GM20431 (cell line): Measurements from ENCODE around the gene LARGE2.
"Not testable (repeated sequence)": the region's sequence is repeated elsewhere in the genome, so short reads cannot be mapped to it uniquely, and the experiment has no call there.

Experiments
- in situ Hi-C: fragments of 300-500 bp; cut with MseI, MboI; formaldehyde crosslinking; loops from one replicate; pipeline ENCODE4 v1.15.0; 2020; ENCODE audit warnings: low sequenced_read_pairs; ENCODE audit not compliant: unreplicated experiment

LARGE2 gene

DNA sequence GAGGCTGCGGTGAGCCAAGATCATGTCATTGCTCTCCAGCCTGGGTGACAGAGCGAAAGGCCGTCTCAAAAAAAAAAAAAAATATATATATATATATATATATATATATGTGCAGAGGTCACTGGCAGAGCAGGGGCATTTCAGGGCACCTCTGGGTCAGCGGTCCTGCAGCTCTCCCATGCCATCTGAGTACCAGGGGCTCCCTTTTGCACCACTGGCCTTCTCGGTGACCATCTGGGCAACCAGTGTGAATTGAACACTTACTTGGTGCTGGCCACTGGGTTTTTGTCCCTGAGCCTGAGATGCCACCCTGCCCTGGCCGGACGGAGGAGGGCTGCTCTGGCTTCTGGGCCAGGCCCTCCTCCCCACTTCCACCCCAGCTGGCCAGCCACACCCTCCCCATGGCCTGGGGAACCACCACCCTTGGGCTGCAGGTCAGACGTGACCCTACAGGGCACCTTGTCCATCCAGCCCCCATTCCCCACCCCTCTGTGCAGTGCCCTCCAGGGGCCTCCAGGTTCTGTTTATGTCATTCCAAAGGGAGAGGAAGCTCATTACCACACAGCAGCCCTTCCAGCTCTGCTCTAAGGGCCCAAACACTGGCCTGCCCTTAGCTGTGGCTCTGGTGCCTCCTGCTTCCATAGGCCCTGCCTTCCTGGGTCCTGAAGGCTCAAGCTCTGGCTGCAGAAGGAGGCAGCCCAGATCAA lies 26.8 kb upstream of the LARGE2 start:
- in situ Hi-C loops = no loop called here

DNA sequence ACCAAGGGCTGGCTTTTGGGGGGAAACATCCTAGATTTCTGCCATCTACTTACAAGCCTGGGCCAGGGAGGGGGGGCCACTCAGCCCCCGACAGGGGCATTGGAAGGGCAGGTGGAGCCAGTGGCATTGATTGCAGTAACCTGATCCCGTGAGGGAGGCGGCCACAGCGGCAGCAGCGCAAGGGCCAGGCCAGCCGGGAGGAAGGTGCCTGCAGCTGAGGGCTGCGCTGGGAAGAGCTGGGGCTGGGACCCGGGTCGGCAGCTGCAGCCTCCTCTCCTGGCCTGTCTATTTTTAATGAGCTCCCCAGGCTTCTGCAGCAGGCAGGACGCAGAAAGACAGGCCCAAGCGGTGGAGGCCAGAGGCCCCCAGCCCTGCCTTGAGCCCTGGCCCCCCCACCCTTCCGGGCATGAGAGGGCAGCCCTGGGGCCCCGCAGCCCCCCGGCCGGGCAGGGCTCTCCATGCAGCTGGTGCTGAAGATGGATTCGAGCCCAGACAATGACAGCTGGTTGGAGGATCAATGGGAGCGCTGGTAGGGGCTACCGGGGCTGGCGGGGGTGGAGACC lies 26.0 kb upstream of the LARGE2 start:
- in situ Hi-C loops = no loop called here

DNA sequence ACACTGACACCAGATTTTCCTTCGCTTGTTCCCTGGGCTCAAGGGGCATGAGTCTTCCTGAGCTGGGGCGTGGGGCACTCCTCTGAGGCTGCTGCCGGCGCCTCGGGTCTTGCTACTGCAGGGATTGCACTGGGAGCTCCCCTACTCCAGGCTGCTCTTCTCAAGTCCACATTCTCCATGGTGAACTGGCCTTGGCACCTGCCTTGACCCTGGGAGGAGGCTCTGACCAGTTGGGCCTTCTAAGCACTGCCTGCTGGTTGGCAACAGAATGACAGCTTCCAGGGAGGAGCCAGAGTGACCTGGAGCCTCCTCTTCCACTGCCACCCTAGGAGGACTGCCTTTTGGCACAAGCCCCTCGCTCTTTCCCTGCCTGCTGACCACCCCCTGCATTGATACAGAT lies 24.9 kb upstream of the LARGE2 start:
- in situ Hi-C loops = no loop called here

DNA sequence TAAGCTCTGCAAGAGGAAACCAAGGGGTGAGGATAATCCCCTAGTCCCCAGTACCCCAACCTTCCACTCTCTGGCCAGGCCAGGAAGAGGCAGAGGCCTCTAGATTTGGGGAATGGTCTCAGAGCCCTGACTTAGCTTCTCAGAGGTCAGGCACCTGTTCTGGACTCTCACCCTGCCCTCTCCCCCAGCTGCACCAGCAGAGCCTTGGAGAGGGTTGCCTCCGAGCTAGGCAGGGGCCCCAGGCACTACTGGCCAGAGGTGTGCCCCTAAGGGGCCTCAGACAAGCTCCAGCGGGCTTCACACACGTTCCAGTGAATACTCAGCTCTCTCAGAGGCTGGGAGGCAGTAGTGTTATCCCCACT lies 23.4 kb upstream of the LARGE2 start:
- in situ Hi-C loops = no loop called here

DNA sequence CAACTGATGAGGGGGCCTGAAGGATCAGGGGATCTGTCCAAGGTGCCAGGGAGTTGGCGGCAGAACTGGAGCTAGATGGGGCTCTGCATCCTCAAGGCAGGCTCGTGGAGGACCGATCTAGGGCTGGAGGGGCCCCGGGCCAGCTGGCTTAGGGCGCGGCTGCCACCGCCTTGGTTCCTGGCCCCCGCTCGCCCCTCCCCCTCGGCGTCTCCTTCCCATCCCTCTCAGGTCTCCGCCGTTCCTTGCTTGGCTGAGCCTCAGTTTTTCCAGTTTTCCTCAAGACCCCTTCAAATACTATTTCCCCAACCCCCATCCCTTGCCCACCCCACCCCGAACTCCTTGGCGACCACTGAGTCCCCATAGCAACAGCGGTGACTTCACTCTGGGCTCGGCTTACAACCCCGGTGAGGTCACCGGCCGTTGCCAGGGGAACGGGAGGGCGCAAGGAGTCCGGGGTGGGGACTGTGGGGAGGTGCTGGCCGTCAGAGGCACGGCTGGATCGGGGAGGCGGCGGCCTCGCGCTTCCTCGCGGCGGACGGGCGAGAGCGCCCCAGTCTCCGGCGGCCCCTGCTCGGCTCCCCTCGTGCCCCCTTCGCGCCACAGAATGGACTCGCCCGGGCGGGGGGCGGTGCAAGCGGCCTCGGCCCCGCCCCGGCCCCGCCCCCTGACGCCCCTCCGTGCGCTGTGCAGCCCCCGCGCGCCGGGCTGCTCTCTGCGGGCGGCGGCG lies 22.8 kb upstream of the LARGE2 start:
- in situ Hi-C loops = no loop called here

DNA sequence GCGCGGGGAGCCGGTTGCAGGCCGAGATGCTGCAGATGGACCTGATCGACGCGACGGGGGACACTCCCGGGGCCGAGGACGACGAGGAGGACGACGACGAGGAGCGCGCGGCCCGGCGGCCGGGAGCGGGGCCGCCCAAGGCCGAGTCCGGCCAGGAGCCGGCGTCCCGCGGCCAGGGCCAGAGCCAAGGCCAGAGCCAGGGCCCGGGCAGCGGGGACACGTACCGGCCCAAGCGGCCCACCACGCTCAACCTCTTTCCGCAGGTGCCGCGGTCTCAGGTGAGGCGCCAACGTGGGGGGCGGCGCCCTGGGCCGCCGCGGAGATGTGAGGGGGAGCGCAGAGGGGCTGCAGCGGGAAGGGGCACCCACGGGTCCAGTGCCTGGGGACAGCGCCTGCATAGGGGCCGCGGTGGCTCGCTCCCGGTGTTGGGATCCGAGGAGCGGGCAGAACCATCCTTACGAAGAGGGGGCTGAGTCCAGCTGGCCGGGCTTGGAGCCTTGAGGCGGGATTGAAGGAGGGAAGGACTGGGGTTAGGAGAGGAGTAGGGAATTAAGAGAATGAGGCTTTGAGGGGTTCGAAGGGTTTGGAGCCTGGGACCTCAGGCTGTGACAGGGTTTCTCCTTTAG lies 22.2 kb upstream of the LARGE2 start:
- in situ Hi-C loops = not testable (repeated sequence)

DNA sequence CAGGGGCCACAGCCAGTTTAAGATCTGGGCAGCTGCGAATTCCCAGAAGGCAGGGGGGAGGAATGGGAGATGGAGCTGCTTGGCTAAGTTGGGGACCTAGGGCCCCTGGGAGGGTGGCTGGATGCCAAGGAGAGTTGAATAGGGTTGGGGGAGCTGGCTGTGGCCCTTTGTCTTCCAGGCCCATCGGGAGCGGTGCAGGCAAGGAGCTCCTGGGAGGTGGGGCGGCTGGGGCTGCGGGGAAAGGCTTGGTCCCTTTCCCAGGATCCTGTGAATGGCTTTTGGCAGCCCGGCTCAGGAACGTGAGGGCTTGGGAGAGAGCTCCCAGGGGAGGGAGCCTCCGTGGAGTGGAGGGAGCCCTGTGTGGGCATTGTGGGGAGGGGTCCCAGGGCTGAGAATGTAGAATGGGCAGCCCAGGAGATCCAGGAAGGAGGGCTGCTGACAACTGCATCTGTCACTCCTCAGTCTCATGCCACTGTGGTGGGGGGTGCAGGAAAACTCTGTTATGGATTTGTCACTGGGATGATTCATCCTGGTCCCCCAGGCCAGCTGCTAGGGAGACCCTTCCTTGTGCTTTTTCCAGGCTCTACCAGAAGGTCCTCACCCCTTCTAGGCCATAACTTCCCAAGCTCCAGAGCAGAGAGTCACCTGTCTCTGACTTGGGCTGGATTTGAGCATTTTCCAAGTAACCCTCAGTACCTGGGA lies 21.4 kb upstream of the LARGE2 start:
- in situ Hi-C loops = no loop called here

DNA sequence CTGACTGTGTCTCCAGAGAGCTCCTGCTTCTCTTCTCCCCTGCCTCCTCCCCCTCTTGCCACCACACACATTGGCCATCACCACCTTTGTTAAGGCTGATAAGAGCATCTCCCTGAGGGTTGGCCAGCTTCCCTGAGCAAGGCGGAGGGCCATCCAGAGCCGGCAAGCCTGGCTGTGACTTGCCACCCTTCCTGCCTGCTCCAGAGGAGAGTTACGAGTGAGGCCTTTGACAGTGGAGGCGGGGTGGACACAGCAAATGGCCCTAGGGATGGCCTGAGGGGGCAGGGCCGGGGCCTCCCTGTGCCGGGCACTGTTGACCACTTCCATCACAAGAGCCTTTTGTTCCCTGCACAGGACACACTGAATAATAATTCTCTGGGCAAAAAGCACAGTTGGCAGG lies 20.8 kb upstream of the LARGE2 start:
- in situ Hi-C loops = no loop called here

DNA sequence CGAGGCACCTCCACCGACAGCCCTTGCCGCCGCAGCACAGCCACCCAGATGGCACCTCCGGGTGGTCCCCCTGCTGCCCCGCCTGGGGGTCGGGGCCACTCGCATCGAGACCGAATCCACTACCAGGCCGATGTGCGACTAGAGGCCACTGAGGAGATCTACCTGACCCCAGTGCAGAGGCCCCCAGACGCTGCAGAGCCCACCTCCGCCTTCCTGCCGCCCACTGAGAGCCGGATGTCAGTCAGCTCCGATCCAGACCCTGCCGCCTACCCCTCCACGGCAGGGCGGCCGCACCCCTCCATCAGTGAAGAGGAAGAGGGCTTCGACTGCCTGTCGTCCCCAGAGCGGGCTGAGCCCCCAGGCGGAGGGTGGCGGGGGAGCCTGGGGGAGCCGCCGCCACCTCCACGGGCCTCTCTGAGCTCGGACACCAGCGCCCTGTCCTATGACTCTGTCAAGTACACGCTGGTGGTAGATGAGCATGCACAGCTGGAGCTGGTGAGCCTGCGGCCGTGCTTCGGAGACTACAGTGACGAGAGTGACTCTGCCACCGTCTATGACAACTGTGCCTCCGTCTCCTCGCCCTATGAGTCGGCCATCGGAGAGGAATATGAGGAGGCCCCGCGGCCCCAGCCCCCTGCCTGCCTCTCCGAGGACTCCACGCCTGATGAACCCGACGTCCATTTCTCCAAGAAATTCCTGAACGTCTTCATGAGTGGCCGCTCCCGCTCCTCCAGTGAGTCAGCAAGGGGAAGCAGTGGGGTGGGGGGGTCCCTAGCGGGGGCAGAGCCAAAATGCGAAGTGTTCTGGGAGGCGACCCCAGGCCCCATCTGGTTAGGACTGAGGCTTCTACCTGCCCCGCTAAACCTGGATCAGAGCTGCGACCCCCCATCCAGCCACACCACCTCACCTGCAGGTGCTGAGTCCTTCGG lies 19.7 kb upstream of the LARGE2 start:
- in situ Hi-C loops = no loop called here

DNA sequence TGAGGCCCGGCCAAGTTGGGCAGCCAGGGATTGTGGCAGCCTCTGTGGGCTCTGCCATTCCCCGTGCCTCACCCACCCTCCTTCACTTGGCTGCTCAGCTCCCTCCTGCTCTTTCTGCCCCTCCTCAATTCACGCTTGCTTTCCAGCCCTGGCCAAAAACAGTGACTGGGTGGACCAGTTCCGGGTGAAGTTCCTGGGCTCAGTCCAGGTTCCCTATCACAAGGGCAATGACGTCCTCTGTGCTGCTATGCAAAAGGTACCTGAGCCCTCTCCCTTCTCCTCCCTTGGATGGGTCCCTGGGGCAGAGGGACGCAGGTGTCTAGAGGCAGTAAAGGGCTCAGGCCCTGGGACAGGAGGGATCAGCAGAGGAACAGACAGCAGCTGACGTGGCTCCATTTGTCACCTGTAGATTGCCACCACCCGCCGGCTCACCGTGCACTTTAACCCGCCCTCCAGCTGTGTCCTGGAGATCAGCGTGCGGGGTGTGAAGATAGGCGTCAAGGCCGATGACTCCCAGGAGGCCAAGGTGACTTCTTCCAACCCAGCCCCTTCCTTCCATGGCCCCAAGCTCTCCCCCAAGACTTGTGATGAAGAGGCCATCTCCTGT lies 18.0 kb upstream of the LARGE2 start:
- in situ Hi-C loops = no loop called here

DNA sequence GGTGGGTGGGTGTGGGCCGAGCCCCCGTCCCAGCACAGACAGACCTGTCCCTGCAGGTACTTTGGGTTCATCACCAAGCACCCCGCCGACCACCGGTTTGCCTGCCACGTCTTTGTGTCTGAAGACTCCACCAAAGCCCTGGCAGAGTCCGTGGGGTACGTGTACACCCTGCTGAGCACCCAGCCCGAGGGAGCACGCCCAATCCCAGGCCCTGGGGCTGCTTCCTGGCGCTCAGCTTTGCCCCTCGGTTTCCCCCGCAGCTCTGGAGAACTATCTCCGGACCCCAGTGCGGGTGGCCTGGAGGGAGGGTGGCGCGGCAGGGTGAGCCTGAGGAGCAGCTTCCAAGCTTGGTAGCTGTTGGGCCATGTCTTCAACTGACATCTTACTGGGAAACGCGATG lies 17.4 kb upstream of the LARGE2 start:
- in situ Hi-C loops = no loop called here

DNA sequence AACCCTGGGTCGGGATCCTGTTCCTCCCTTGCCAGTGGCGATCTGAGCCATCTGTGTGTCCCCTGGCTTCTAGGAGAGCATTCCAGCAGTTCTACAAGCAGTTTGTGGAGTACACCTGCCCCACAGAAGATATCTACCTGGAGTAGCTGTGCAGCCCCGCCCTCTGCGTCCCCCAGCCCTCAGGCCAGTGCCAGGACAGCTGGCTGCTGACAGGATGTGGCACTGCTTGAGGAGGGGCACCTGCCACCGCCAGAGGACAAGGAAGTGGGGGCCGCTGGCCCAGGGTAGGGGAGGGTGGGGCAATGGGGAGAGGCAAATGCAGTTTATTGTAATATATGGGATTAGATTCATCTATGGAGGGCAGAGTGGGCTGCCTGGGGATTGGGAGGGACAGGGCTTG lies 16.9 kb upstream of the LARGE2 start:
- in situ Hi-C loops = not testable (repeated sequence)

DNA sequence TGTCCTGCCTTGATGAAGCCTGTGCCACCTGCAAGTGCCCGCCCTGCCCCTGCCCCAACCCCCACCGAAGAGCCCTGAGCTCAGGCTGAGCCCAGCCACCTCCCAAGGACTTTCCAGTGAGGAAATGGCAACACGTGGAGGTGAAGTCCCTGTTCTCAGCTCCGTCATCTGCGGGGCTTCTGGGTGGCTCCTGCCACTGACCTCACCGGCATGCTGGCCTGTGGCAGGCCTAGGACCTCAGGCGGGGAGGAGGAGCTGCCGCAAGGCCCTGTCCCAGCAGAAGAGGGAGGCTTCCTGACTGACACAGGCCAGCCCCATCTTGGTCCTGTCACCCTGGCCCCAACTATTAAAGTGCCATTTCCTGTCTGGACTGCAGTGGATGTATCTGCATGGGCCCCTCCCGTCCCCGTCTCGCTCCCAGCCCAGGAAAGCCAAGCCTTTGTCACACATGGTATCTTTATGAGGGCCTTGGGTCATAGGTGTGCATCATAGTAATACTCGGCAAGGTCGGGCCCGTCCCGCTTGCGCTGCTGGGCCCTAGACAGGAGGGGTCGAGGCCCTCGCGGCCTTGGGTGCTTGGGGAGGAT lies 16.3 kb upstream of the LARGE2 start:
- in situ Hi-C loops = no loop called here

DNA sequence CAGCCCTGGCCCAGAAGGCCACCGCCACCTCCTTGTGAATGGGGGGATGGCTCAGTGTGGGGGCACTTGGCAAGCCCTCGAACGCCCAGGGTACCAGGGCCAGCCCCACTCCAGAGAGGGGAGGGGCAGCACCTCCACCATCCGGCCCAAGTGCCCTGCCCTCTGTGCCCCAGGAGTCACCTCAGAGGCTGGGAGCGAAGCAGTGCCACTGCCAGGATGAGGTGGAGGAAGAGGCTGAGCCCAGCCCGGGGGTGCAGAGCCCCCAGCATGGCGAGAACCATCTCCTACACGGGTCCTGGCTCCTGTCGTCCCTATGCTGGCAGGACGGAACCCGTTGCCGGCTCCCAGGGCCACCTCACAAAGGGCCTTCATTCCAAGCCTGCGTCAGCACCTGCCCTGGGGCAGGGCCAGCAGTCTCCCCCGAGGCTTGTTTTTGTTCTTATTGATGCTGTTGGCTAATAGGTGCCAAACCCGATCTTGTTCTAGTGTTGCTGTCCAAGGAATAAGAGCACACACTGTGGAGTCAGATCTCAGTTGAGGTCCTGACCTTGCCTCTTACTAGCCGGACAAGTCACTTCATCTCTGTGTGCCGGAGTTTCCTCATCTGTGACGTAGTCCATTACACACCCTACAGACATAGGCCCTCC lies 15.4 kb upstream of the LARGE2 start, which contains the start of gene FREY1:
Gene FREY1, minus strand, starts transcription at position 307 of the 647 bp plus-strand sequence. Its CDS starts 26 bp downstream, at position 281.
- in situ Hi-C loops = no loop called here

DNA sequence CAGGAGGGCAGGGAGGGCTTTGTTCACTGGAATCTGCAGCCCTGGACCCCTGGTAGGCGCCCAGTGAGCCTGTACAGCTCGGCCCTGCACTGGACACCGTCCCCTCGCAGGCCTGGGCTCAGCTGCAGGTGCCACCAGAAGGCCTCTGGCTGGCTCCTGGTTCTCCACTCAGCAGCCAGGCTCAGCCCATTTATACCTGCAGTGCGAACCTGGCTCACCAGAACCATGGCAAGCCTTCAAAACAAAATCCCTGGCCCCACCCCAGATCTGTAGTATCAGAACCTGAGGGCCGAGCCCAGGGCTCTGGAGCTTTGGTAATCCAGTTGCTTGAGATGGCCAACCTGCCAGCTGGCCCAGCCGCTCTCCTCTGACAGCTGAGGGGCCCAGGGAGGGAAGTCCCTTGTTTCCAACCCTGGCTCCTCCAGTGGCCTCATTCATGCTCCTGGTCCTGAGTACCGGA lies 14.5 kb upstream of the LARGE2 start:
- in situ Hi-C loops = no loop called here

DNA sequence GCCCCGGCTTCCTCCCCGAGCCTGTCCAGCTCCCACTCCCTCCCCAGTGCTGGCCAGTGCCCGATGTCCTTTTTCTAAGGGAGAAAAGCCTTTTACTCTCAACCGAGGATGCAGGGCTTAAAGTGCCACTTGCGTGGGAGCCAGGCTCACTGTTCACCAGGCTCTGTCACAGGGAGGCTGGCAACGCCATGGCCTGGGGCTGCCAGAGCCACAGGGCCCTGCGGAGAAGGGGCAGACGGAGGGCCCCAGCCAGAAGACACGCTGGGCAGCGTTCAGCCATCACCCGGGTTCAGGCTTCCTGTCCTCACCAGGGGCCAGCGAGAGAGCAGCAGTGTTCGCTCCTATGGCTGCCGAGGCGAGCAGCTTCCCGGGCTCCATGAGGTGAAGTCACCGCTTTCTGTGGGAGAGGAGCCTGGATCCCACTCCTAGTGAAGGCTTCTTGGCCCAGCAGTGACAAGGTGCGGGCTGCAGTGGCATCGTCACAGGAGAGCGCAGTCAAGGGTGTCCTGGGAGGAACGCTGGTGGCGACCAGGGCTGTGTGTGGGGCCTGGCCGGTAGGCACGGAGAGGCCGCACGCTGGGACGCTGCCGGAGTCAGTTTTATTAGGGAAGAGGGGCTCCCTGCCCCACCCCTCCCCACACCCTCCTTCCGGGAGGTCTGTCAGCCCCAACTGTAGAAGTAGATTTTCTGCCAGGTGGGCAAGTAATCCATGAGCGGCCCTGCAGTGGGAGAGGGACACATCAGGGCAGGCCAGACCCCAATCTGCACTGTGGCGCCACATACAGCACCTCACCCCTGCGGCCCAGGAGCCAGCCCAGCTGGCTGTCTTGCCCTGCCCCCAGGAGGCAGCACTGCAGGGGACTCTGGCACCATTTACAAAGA lies 12.6 kb upstream of the LARGE2 start:
- in situ Hi-C loops = no loop called here

DNA sequence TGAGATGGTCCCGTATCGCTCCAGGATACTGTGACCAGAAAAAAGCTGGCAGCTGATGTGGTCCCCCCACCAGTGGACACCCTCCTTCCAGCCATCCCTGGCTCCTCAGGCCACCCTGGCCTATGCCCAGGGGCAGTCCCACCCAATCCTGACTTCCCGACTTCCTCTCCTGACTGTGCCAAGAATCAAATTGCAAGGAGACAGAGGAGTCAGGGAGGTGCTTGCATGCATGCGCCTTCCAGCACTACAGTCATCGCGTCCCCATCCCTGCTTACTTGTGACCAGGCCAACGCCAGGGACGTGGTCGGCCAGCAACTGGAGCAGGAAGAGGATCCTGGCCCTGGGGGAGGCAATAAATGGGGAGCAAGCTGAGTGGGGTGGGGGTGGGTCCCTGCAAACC lies 11.8 kb upstream of the LARGE2 start:
- in situ Hi-C loops = no loop called here
